Fibroblast of skin of left quadriceps (primary cell): ENCODE data around the gene PLXNA4.

Experiments used
- DNase-seq, 2 experiments: peaks; one replicate each; pipeline ENCODE4 v3.0.0-alpha.2; 2013; ENCODE audit warnings: low read depth in 2 of 2

Gene PLXNA4

GRCh38 chr7:132207782-132208181 lies 368.5 kb downstream of the PLXNA4 start:
- no peak for DNase-seq

GRCh38 chr7:132207211-132207610 lies 369.1 kb downstream of the PLXNA4 start:
- no peak for DNase-seq

GRCh38 chr7:132206594-132206993 lies 369.7 kb downstream of the PLXNA4 start:
- no peak for DNase-seq

DNA sequence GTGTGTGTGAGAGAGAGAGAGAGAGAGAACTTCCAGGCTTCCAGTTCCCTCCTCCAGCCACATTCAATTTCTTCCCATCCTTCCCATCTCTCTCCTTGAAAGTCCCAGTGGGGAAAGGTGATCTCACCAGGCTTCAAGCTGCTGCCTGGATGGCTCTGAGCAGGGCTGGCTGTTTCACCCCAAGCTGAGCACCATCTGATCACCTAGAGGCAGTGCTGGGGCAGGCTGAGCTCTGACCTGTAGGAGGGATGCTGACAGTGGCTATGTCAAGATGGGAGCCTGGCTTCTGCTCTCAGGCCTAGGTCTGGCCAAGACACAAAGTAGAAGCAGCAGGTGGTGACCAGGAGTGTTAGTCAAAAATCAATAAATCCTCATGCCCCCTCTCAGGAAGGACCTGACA lies 370.8 kb downstream of the PLXNA4 start:
- no peak for DNase-seq

DNA sequence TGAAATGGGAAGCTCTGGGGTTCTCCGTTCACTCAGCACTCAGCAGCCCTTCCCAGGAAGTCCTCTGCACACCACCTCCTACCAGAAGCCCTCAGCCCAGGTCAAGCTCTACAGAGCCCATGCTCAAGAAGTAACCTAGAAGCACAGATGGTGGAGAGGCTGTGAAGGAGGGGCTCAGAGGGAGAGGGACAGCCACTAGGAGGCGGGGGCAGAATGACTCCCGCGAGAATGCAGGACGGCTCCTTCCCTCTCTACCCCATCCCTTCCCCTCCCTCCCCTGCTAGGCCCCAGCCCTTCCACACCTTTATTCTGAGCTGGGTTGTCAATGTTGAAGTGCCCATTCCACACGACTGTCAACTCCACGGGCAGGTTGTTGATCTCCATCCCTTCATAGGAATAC lies 373.2 kb downstream of the PLXNA4 start:
- no peak for DNase-seq

DNA sequence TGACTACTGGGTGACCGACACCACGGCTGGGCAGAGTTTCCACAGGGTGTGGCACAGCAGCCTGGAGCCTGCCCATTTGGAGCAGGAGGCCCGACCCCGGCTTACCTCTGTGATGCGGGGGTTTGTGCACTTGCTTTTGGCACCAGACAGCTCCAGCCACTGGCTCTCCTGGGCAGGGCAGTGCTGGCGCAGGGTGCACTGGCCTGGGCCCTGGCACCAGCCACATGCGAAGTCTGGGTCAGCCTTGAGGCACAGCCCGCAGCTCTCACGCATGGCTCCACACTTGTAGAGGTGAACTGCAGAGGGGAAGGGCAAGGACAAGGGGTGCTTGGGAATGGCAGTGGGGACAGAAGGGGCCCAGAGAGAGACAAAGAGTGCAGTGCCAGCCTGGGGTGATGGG lies 373.7 kb downstream of the PLXNA4 start:
- DNase-seq, result no peak

DNA sequence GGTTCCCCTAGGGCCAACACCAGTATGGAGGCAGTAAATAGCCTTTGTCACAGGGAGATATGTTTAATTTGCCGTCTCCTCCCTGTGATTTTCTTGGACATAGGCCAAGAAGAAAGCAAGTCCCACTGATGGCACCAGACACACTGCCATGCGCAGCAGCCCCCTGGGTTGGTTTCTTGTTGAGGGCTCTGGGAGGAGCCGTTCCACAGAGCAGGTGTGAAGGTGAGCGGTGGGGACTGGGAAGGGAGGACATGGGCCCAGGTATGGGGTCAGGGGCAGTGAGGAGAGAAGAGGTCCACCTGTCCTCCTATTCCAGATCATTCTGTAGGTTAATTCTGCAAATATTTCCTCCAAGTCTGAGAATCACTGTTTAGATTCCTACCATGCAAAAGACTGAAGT lies 376.1 kb downstream of the PLXNA4 start:
- DNase-seq, result no peak

DNA sequence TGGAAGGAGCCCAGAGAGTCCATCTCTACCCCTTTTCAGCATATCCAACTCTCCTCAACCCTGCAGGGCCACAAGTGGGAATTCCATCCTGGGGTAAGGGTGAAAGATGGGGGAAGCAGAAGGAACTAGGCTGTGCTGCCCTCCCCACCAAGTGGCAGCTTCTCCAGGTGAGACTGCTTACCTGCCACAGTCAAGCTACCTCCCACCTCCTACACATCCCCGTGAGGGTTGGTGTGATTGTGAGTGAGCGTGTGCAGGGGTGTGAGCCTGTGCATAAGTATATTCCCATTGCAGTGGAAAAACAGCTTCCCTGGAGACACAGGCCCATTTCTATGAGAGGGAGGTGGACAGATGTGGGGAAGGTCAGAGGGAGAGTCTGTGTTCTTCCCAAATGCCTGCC lies 376.6 kb downstream of the PLXNA4 start:
- DNase-seq, result no peak

DNA sequence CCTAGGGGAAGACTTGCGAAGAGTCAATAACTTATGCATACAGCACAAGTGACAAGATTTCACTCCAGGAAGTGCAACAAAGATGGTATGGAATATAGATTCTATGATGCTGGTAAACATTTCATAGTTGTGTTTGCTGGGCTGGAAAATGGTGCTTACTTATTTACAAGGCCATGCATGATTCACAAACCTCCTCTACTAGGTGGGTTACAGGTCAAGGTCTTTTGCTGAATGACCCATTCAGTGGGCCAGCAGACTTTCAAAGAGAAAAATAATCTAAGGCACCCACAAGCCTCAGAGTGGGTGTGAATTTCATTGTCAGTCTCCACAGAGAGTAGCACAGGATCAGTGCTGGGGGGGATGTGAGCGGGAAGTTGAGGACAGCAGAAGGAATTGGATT lies 378.5 kb downstream of the PLXNA4 start:
- DNase-seq, result no peak

- DNase-seq, result no peak
These were observed 382.4 kb downstream of the PLXNA4 start for GRCh38 chr7:132193898-132194297.

GRCh38 chr7:132192809-132193208 lies 383.5 kb downstream of the PLXNA4 start:
- no peak for DNase-seq

- no peak for DNase-seq
These were observed 384.9 kb downstream of the PLXNA4 start for GRCh38 chr7:132191418-132191817.

DNA sequence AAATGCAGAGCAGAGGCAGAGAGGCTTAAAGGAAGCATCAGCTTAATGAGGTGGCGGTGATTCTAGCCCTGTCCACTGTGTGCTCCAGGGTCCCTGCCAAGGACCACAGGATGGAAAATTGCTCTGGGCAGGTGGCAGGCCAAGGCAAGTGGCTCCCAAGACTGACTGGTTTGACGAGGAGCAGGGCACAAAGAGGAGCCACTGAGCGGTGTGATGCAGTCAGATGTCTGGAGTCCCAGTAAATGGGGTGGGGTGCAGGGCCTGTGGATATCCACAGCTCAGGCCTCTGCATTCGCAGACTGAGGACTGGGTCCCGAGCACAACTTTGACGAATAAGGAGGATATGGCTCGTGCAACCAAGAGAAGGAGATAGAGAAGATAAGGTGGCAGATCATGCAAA lies 385.6 kb downstream of the PLXNA4 start:
- DNase-seq, result no peak

DNA sequence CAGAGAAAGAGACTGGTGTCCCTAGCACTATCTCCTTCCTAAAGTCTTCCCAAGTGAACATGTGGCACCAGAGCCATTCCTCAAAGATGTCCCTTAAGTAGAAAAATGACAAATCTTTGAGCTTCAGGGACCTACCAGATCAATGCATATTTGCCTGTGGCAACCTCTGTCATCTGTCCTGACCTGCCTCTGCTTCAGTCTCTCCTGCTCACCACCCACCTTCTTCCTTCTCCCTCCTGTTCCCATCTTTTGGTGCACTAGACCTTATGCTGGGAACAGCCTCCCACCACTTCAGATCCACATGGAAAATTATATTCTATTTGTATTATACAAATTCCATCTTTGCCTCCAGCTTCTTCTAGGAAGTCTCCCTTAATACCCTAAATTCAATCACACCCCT lies 386.4 kb downstream of the PLXNA4 start:
- no peak for DNase-seq

GRCh38 chr7:132187869-132188789 lies 388.1 kb downstream of the PLXNA4 start:
- DNase-seq, result no peak

- DNase-seq, result no peak
These were observed 388.9 kb downstream of the PLXNA4 start for GRCh38 chr7:132187391-132187790.

DNA sequence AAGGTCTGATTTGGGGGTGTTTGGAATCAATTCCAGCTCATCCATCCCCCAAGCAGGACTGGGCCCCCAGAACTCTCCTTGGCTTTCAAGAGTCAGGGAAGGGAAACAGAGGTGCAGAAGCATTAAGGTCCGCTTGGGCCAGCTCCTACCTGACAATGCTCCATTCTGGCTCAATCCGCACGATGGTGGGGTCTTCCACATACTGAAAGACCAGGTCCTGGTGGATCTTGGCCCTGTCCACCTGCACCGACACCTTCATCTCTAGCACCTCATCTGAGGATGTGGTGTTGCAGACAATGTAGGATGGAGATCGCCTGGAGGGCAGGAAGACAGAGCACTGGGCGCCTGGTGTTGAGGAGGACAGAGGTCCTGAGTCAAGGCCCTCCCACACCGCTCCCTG lies 391.1 kb downstream of the PLXNA4 start:
- no peak for DNase-seq

- no peak for DNase-seq
These were observed 392.4 kb downstream of the PLXNA4 start for GRCh38 chr7:132183781-132184380.

DNA sequence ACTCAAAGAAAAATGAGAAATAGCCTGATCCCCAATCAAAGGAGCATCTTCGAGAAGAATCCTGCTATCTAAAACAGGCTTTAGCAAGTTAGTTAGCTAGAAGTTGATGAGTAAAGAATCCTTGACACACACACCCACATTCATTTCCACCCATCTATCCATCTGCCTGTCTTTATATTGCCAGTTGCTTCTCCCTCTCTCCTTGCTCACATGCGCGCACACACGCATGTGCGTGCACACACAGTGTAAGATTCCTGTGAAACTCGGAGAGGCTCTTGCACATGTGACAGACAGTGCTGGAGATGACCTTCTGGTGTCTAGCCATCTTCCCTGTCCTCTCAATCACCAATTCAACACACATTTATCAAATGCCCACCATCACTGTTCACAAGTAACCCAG lies 393.3 kb downstream of the PLXNA4 start:
- DNase-seq, result no peak

GRCh38 chr7:132181946-132182685 lies 394.2 kb downstream of the PLXNA4 start:
- DNase-seq, result no peak

- DNase-seq, result no peak
These were observed 394.9 kb downstream of the PLXNA4 start for GRCh38 chr7:132181371-132181770.

- DNase-seq, result no peak
These were observed 395.8 kb downstream of the PLXNA4 start for GRCh38 chr7:132180481-132180880.

DNA sequence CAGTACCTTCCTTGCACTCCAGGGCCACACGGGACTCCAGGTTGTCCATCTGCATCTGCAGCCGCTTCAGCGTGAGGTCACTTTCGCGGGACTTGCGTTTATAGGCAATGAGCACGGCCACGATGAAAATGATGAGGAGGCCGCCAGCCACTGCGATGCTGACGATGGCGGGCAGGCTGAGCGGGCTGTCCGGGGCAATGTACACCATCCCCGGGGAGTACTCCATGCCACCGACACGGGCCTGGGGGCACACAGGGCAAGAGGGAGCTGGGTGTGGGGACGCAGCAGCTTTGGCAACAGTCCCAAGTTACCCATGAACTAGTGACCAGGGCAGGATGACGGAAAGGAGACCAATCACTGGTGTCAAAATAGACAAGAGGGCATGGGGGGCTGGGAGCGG lies 396.6 kb downstream of the PLXNA4 start:
- no peak for DNase-seq
